Stimulated activated effector memory CD8-positive, alpha-beta T cell treated with anti-CD3 and anti-CD28 coated beads, Interleukin-12 subunit alpha, Interleukin-12 subunit beta, amount 100 ng/mL, for 72 hours (primary cell): ENCODE measurements around the gene UQCRC1.

Experiments used
- ATAC-seq: fragments of 150-1000 bp; cut with Tn5 transposase; 2 replicates; pipeline ENCODE4 v1.10.0; 2021
- DNase-seq, 2 donors: peaks; one replicate each; pipeline ENCODE4 v3.0.0; 2021 to 2022; ENCODE audit warnings: low spot score in 2 of 2
- H3K27ac Mint-ChIP-seq: one replicate; pipeline ENCODE4 v1.8.0; 2022; ENCODE audit warnings: mild to moderate bottlenecking, mixed read lengths
- H3K36me3 Mint-ChIP-seq: one replicate; pipeline ENCODE4 v1.8.0; 2022; ENCODE audit warnings: mild to moderate bottlenecking, mixed read lengths
- H3K4me1 Mint-ChIP-seq: one replicate; pipeline ENCODE4 v1.8.0; 2022; ENCODE audit warnings: mixed read lengths
- H3K4me3 Mint-ChIP-seq: one replicate; pipeline ENCODE4 v1.8.0; 2022; ENCODE audit warnings: mild to moderate bottlenecking, mixed read lengths
- H3K9me3 Mint-ChIP-seq: one replicate; pipeline ENCODE4 v1.8.0; 2022; ENCODE audit warnings: mixed read lengths

Gene UQCRC1

DNA sequence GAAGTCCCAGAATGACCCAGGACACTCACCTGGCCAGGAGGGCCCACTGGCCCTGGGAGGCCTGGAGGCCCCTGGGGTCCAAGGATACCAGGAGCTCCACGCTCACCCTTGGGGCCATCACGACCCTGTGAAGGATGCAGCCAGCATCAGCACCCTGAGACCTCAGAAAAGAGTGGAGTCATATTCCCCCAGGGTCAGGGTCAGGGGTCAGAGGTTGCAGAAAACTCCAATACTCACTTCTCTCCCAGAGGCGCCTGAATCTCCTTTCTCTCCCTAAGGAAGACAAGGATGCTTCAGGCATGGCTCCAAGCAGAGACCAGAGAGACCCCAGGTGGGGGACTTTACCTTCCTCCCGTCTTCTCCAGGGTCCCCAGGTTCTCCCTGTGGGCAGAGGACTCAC, 32.8 kb downstream of the UQCRC1 start:
- Mint-ChIP-seq H3K4me3 (no peak overlapping the region), H3K4me1 (no peaks in the 10 kb centered on the region), H3K27ac (no peak overlapping the region), H3K9me3 (no peaks in the 10 kb centered on the region), H3K36me3 (no peaks in the 10 kb centered on the region)
- ATAC-seq (no peak), DNase-seq (no peak)

DNA sequence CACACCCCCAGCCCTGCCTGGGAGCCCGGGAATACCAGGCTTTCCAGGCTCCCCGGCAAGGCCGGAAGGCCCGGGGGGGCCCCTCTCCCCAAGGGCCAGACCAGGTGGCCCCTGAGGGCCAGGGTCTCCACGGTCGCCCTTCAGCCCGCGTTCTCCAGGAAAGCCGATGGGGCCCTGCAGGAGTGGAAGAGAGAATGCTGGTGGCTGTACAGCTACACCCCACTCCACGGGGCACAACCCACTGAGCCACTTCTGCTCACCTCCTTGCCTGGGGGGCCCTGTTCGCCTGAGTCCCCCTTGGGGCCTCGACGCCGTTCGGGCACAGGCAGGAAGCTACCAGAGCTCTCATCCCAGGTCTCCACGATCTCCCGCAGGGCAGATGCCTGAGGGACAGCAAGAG, 34.1 kb downstream of the UQCRC1 start:
- no peaks in the 10 kb centered on the region for H3K4me1 Mint-ChIP-seq
- no peaks in the 10 kb centered on the region for H3K9me3 Mint-ChIP-seq
- DNase-seq (no peak), ATAC-seq (no peak)
- no peak overlapping the region for H3K4me3 Mint-ChIP-seq
- no peak overlapping the region for H3K27ac Mint-ChIP-seq
- no peaks in the 10 kb centered on the region for H3K36me3 Mint-ChIP-seq

GRCh38 chr3:48573973-48574585, 35.4 kb downstream of the UQCRC1 start:
- no peak overlapping the region for H3K4me3 Mint-ChIP-seq
- DNase-seq (no peak), ATAC-seq (no peak)
- H3K9me3 Mint-ChIP-seq, result no peaks in the 10 kb centered on the region
- H3K4me1 Mint-ChIP-seq, result no peaks in the 10 kb centered on the region
- H3K27ac Mint-ChIP-seq, result no peak overlapping the region
- H3K36me3 Mint-ChIP-seq, result no peaks in the 10 kb centered on the region

DNA sequence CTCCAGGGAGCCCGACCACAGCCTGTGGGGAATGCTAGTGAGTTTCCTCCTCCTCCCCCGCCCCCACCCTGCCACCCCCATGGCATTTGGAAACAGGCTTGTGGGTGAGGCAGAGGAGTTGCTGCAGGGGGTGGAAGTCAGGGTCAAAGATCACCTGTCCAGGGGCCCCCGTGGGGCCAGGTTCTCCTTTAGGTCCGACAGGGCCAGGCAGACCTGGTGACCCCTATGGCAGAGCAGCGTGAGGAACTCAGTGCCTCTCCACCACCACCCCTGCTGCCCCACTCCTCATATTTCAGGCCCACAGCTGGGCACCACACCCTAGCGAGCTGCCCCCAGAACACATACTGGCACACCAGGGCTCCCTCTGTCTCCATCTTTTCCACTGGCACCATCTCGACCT, 36.9 kb downstream of the UQCRC1 start:
- DNase-seq (no peak), ATAC-seq (no peak)
- Mint-ChIP-seq H3K9me3 (no peaks in the 10 kb centered on the region), H3K27ac (peak overlapping the region; percentile 43), H3K4me1 (peaks cover 6% of the 10 kb centered on the region), H3K4me3 (no peak overlapping the region), H3K36me3 (no peaks in the 10 kb centered on the region)

- Mint-ChIP-seq H3K9me3 (no peaks in the 10 kb centered on the region), H3K36me3 (no peaks in the 10 kb centered on the region), H3K27ac (peak overlapping the region; percentile 76), H3K4me1 (peaks cover 11% of the 10 kb centered on the region), H3K4me3 (no peak overlapping the region)
- no peak for DNase-seq
- no peak for ATAC-seq
Measured at GRCh38 chr3:48571938-48572337, 37.5 kb downstream of the UQCRC1 start.

GRCh38 chr3:48569808-48570450, 39.5 kb downstream of the UQCRC1 start:
- H3K4me3 Mint-ChIP-seq, result no peak overlapping the region
- no peak for ATAC-seq

GRCh38 chr3:48569400-48569799, 40.0 kb downstream of the UQCRC1 start:
- Mint-ChIP-seq H3K4me1 (peaks cover 36% of the 10 kb centered on the region), H3K36me3 (no peaks in the 10 kb centered on the region), H3K9me3 (no peaks in the 10 kb centered on the region), H3K27ac (peak overlapping the region; percentile 87), H3K4me3 (no peak overlapping the region)
- no peak for DNase-seq
- no peak for ATAC-seq

More at GRCh38 chr3:48569808-48570450, 39.5 kb downstream of the UQCRC1 start:
- DNase-seq, result no peak
- Mint-ChIP-seq H3K27ac (peak overlapping the region; percentile 87), H3K9me3 (no peaks in the 10 kb centered on the region), H3K36me3 (no peaks in the 10 kb centered on the region), H3K4me1 (peaks cover 31% of the 10 kb centered on the region)

DNA sequence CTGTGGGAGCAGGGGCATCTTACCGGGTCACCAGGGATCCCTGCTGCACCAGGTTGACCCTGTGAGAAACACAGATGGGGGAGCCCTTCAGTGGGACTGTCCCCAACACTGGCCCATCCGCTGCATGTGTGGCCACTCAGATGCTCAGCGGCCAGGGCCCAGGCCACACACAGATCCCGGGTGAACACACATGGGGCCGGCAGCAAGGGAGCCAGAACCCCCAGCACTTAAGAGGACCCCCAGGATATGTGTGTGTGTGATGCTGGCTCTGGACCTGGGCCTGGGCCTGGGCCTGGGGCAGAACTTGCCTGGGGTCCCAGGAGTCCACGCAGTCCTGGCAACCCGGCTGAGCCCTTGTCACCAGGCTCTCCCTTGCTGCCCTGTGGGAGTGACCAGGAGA, 41.0 kb downstream of the UQCRC1 start:
- peak overlapping the region; percentile 87 for H3K27ac Mint-ChIP-seq
- no peak for DNase-seq
- no peak overlapping the region for H3K4me3 Mint-ChIP-seq
- ATAC-seq, result no peak
- no peaks in the 10 kb centered on the region for H3K36me3 Mint-ChIP-seq
- no peaks in the 10 kb centered on the region for H3K9me3 Mint-ChIP-seq
- H3K4me1 Mint-ChIP-seq, result peaks cover 45% of the 10 kb centered on the region

GRCh38 chr3:48567500-48567899, 41.9 kb downstream of the UQCRC1 start:
- Mint-ChIP-seq H3K27ac (peak overlapping the region; percentile 82), H3K4me1 (peaks cover 55% of the 10 kb centered on the region), H3K36me3 (no peaks in the 10 kb centered on the region), H3K9me3 (no peaks in the 10 kb centered on the region), H3K4me3 (no peak overlapping the region)
- no peak for ATAC-seq
- DNase-seq, result no peak

- Mint-ChIP-seq H3K36me3 (no peaks in the 10 kb centered on the region), H3K4me3 (no peak overlapping the region), H3K9me3 (no peaks in the 10 kb centered on the region), H3K4me1 (peaks cover 55% of the 10 kb centered on the region), H3K27ac (peak overlapping the region; percentile 82)
- no peak for DNase-seq
- no peak for ATAC-seq
Measured at GRCh38 chr3:48567090-48567489, 42.4 kb downstream of the UQCRC1 start.

DNA sequence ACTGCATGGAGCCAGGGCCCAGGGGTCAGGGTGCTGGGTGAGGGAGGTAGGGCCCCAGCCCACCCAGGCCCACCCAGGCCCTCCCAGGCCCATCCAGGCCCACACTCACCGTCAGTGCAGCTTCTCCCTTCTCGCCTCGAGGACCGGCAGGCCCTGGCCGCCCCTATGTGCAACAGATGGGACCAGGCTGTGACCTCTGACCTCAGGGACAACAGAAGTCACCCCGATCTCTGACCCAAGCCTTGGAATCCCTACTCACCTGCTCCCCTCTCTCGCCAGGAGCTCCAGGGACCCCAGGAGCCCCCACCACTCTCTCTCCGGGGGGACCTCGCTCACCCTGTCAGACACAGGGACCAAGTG, 43.1 kb downstream of the UQCRC1 start:
- Mint-ChIP-seq H3K4me1 (peaks cover 58% of the 10 kb centered on the region), H3K27ac (peak overlapping the region; percentile 82), H3K36me3 (no peaks in the 10 kb centered on the region), H3K4me3 (peak overlapping the region; percentile 37), H3K9me3 (no peaks in the 10 kb centered on the region)
- DNase-seq, result no peak
- ATAC-seq, result no peak

GRCh38 chr3:48565591-48566400, 43.6 kb downstream of the UQCRC1 start:
- DNase-seq (no peak), ATAC-seq (peak; percentile 63)

GRCh38 chr3:48565186-48565585, 44.3 kb downstream of the UQCRC1 start:
- Mint-ChIP-seq H3K9me3 (no peaks in the 10 kb centered on the region), H3K36me3 (no peaks in the 10 kb centered on the region), H3K27ac (peak overlapping the region; percentile 82), H3K4me1 (peaks cover 66% of the 10 kb centered on the region), H3K4me3 (peak overlapping the region; percentile 37)
- DNase-seq, result no peak
- no peak for ATAC-seq

More at GRCh38 chr3:48565591-48566400, 43.6 kb downstream of the UQCRC1 start:
- H3K4me1 Mint-ChIP-seq, result peaks cover 64% of the 10 kb centered on the region
- H3K4me3 Mint-ChIP-seq, result peak overlapping the region; percentile 37
- no peaks in the 10 kb centered on the region for H3K36me3 Mint-ChIP-seq
- H3K27ac Mint-ChIP-seq, result peak overlapping the region; percentile 82
- H3K9me3 Mint-ChIP-seq, result no peaks in the 10 kb centered on the region

DNA sequence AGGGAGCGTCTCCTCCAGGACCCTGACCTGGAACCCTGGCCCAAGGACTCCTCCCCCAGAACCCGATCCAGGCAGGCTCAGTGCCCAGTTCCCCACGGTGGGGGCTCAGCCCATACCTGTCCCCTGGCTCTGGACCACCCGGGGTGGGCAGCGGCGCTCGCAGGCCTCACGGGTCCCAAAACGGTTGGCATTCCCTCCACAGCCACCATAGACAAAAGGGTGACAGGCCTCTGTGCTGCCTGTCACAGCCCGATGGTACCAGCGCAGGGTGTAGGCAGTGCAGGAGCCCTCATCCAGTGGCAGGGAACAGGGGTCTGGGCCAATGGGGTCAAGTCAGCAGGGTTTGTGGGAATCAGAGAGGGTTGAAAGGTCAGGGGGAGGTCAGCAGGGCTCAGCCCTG, 44.8 kb downstream of the UQCRC1 start:
- Mint-ChIP-seq H3K4me1 (peaks cover 71% of the 10 kb centered on the region), H3K4me3 (peak overlapping the region; percentile 67), H3K36me3 (no peaks in the 10 kb centered on the region), H3K27ac (peak overlapping the region; percentile 82), H3K9me3 (no peaks in the 10 kb centered on the region)
- DNase-seq (no peak), ATAC-seq (no peak)

DNA sequence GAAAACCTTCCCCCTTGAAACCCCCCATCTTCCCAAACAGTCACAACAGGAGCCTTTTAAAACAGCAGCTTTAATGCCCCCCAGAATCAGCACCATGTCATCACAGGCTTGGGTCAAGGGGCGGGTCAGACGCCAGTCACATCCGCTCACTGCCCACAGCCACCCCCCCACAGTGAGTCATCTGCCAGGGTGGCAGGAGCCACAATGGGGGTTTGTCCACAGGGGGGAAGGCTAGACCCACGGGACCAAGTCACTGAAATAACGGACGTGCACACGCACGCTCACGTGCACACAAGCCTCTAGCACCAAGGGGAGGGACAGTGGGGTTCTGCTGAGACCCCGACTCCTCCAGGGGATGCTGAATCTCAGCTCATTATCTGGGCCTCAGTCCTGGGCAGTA, 45.4 kb downstream of the UQCRC1 start:
- H3K27ac Mint-ChIP-seq, result peak overlapping the region; percentile 82
- H3K4me3 Mint-ChIP-seq, result peak overlapping the region; percentile 67
- H3K9me3 Mint-ChIP-seq, result no peaks in the 10 kb centered on the region
- peak; percentile 82 for ATAC-seq
- H3K36me3 Mint-ChIP-seq, result no peaks in the 10 kb centered on the region
- DNase-seq, result peak; percentile 56 to 74
- H3K4me1 Mint-ChIP-seq, result peaks cover 77% of the 10 kb centered on the region
